NOMO-1 treated with dmso at 0.1 percent for 144 hours (cell line): ENCODE results near the gene SORCS2.
A peak's percentile ranks its signal among the peaks of the same experiment; 100 is the strongest.

Source experiments
- DNase-seq: peaks from one replicate; lab custom pipeline; 2025; ENCODE audit not compliant: unreplicated experiment; lab: John Stamatoyannopoulos, UW

SORCS2 gene

GRCh38 chr4:7621252-7622035 lies 429.1 kb downstream of the SORCS2 start:
- no peak for DNase-seq

- no peak for DNase-seq
Observed at GRCh38 chr4:7622371-7622770, 430.0 kb downstream of the SORCS2 start.

- no peak for DNase-seq
Observed at GRCh38 chr4:7623468-7623867, 431.1 kb downstream of the SORCS2 start.

GRCh38 chr4:7624396-7624980 lies 432.1 kb downstream of the SORCS2 start:
- DNase-seq = no peak

- no peak for DNase-seq
Observed at GRCh38 chr4:7625071-7625470, 432.7 kb downstream of the SORCS2 start.

- no peak for DNase-seq
Observed at GRCh38 chr4:7626531-7626930, 434.2 kb downstream of the SORCS2 start.

GRCh38 chr4:7627251-7628250 lies 435.2 kb downstream of the SORCS2 start:
- no peak for DNase-seq

- no peak for DNase-seq
Observed at GRCh38 chr4:7628432-7628831, 436.1 kb downstream of the SORCS2 start.

GRCh38 chr4:7629501-7630254 lies 437.3 kb downstream of the SORCS2 start:
- DNase-seq = no peak

- DNase-seq = no peak
Observed at GRCh38 chr4:7630568-7631287, 438.4 kb downstream of the SORCS2 start.

GRCh38 chr4:7631288-7632014 lies 439.1 kb downstream of the SORCS2 start:
- DNase-seq = no peak

- no peak for DNase-seq
Observed at GRCh38 chr4:7632341-7632740, 440.0 kb downstream of the SORCS2 start.

- DNase-seq = no peak
Observed at GRCh38 chr4:7632971-7633370, 440.6 kb downstream of the SORCS2 start.

GRCh38 chr4:7634661-7635251 lies 442.4 kb downstream of the SORCS2 start:
- DNase-seq = no peak

- DNase-seq = peak; percentile 74
Observed at GRCh38 chr4:7635445-7636239, 443.3 kb downstream of the SORCS2 start.

- DNase-seq = no peak
Observed at GRCh38 chr4:7636240-7636508, 443.8 kb downstream of the SORCS2 start.

GRCh38 chr4:7637139-7637538 lies 444.8 kb downstream of the SORCS2 start:
- no peak for DNase-seq

- no peak for DNase-seq
Observed at GRCh38 chr4:7637971-7638370, 445.6 kb downstream of the SORCS2 start.

- DNase-seq = peak; percentile 40
Observed at GRCh38 chr4:7638489-7638888, 446.2 kb downstream of the SORCS2 start.
